GM18861 (cell line): ENCODE measurements around the gene CRTC3.

Experiments used
- ATAC-seq: cut with Tn5 transposase; IDR thresholded peaks from one replicate; pipeline ENCODE4 v1.9.1; 2021; ENCODE audit not compliant: unreplicated experiment

The CRTC3 gene

DNA sequence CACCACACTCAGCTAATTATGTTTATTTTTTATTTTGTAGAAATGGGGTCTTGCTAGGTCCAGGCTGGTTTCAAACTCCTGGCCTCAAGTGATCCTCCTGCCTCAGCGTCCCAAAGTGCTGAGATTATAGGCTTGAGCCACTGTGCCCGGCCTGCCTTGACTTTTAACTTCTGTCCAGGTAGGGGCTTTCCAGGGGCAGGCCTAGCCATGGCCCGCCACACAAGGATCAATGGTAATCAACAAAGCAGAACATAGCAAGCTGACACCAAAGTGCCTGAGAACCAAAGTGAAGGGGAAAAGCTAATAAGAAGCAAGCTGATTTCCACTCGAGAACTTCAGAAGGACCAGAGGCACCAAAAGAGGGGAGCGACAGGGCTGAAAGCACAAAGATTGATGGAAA is 9.4 kb upstream of the CRTC3 start:
- no peak for ATAC-seq

DNA sequence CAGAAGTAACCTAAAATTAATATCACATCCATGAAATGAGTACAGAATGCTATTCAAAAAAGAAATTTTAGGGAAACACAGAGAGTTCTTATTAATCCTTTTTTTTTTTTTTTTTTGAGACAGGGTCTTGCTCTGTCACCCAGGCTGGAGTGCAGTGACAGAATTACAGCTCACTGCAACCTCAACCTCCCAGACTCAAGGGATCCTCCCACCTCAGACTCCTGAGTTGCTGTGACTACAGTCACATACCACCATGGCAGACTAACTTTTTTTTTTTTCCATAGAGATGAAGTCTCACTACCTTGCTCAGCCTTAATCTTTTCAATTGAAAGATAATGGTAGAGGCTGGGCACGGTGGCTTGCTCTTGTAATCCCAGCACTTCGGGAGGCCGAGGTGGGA is 6.3 kb upstream of the CRTC3 start:
- ATAC-seq = no peak

DNA sequence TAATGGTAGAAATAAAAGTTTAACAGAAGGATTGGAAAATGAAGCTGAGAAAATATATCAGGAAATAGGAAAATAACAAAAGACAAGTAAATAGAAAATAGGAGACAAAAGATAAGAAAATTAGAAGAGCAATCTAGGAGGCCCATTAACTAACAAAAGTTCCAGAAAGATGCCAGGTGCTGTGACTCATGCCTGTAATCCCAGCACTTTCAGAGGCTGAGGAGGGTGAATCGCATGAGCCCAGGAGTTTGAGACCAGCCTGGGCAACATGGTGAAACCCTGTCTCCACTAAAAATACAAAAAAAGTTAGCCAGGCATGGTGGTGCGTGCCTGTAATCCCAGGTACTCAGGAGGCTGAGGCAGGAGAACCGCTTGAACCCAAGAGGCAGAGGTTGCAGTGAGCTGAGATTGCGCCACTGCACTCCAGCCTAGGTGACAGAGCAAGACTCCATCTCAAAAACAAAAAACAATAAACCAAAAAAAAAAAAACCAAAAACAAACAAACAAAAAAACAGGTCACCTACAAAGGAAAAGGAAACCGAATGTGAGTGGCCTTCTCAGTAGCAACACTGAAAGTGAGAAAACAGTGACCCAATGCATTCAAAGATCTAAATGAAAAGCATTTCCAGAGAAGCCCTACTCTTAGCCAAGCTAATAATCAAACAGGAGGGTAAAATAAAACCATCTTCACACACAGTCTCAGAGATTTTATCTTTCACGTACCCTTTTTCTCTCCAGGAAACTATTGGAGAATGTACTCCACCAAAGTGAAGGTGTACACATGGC is 5.5 kb upstream of the CRTC3 start:
- peak; percentile 61 for ATAC-seq

DNA sequence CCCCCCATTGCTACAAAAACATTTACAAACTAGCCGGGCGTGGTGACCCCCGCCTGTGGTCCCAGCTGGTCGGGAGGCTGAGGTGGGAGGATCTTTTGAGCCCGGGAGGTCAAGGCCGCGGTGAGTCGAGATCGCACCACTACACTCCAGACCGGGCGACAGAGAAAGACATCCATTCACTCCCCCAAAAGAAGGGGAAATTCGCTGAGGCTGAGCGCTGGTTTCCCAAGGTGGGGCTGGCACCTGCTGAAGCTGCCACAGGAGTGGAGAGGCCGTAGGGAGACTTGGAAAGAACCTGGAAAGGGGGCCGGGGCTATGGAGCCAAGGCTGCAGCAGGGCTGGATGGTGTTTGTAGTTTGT is 732 bp upstream of the CRTC3 start:
- ATAC-seq = no peak

DNA sequence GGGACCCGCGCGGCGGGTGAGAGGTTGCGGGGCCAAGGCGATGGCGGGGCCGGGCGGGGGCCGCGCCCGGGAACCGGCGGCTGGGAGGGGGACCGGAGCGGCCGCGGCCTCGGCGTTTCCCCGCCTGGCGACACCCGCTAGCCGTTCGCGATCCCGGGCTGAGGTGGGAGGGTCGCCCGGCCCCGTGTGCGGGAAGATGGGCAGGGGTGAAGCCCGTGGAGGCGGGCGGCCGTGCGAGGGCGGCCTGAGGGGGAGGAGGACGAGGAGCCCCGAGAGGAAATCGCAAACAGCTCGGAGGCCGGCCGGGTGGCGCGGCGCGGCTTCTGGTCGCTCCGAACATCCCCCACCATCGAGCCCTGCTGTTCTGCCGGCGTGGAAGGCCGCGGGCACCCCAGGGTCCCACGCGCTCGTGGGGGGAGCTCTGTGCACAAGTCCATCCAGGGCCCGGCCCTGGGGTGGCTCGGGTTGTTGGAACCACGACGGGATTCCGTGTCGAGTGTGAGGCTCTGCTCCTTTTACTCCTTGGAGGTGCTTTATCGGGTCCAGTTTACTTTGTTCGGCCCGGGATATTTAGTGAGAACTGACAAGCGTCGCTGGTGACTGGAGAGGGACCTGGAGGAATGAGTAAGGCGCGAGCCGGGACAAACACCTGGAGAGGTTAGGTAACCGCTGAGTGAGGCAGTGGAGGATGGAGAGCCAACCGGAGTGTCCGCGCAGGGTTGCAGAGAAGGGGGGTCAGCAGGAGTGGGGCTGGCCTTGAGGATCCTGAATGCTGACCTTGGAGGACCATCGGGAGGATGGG is 728 bp downstream of the CRTC3 start:
- ATAC-seq = peak; percentile 15

DNA sequence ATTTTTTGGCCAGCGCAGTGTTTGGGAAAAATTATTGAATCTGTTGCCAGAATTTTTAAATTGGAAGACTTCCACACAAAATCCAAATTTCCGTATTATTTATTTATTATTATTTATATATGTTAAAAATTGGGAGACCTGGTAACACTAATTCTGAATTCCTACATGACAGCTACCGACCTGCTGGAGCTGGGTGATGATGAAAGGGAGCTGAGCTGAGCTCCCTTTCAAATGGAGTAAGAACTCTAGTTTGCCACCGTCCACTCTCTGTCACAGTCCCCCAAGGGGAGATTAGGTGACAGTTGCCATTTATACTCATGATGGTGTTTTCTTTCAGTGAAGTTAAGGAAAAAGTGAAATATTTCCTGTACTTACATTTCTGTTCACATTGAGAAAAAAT is 1.4 kb downstream of the CRTC3 start:
- no peak for ATAC-seq

DNA sequence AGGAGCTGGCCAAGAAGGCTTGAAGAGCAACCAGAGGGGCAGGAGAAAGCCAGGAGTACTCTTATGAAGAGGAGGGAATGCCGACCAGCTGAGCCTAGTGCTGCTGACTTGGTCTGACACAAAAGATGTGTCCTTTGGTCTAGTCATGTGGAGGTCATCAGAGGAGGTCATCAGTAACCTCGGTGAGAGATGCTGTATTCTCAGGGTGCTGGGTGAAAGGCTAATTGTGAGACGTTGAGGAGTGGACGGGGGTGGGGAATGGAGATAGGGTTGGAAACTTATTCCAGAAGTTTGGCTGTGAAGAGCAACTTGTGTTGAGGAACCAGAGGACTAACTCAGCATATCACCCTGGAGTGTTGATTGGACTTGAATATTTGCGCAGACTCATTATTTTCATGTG is 5.5 kb downstream of the CRTC3 start:
- no peak for ATAC-seq

DNA sequence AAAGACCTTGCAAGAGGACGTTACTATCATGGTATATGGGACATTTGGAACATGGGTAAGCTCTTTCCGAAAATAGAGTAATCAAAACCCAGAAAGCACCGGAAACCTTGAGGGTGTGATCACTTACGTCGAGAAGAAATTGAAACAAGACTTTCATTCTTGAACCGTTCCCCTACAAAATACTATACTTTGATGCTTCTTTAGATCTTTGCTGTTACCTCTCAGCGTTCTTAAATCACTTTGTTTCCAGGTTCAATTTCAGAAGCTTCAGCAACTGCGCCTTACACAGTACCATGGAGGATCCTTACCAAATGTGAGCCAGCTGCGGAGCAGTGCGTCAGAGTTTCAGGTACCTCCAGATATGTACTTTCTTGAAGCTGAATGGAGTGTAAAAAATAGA is 10.1 kb downstream of the CRTC3 start:
- no peak for ATAC-seq

DNA sequence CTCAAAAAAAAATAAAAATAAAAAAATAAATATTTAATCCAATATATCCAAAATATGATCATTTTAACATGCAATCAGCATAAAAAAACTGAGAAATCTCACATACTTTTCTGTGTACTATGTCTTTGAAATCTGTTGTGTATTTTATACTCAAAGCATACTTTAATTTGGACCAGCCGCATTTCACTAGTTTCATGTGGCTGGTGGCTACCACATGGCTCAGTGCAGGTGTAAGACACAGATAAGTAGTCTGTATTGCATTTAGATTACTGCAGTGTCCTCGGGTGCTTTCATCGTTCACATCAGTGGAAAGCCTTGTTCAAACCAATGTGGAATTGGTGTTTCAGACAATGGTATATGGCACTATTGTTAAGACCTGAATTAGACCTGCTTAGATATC is 11.0 kb downstream of the CRTC3 start:
- ATAC-seq = no peak

DNA sequence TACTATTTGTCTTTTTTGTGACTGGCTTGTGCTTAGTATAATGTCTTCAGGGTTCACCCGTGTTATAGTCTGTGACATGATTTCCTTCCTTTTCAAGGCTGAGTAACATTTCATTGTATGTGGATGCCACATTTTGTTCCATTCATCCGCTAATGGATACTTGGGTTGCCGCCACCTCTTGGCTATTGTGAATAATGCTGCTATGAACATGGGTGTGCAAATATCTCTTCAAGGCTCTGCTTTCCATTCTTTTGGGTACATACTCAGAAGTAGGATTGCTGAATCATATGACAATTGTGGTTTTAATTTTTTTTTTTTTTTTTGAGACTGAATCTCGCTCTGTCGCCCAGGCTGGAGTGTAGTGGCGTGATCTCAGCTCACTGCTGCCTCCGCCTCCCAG is 15.4 kb downstream of the CRTC3 start:
- no peak for ATAC-seq

DNA sequence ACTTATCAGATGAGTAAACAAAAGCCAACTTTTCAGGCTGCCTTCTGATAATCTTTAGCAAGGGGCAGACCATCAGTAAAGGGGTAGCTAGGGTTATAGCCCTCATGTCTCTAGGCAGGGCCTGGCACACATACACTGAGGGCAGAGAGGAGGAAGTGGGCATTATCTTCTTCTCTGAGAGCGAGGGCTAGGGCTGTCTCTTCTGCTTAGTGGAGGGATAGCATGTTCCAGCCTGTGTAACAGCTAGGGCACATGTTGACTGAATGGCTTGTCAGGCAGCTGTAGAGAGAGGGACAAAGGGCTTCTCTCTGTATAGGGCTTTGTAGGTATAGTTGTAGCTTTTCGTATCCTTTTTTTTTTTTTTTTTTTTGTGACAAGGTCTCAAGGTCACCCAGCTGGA is 17.8 kb downstream of the CRTC3 start:
- ATAC-seq = no peak

DNA sequence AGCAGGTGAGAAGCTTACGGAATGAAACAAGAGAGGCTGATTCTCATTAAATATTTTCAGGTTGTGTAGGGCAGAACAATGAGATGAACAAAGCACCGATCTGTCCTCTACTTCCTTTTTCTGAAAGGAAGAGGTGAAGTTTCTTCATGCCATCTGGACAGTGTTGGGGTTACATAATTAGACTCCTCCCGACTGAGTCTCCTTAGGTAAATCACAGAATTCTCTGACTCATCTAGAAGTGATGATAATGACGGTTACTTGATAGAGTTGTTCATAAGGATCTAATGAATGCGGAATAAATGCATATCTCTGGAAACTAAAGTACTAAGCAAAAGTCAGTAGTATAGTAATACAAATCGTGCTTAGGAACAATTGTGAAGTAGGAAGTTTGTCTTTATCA is 21.2 kb downstream of the CRTC3 start:
- ATAC-seq = no peak

DNA sequence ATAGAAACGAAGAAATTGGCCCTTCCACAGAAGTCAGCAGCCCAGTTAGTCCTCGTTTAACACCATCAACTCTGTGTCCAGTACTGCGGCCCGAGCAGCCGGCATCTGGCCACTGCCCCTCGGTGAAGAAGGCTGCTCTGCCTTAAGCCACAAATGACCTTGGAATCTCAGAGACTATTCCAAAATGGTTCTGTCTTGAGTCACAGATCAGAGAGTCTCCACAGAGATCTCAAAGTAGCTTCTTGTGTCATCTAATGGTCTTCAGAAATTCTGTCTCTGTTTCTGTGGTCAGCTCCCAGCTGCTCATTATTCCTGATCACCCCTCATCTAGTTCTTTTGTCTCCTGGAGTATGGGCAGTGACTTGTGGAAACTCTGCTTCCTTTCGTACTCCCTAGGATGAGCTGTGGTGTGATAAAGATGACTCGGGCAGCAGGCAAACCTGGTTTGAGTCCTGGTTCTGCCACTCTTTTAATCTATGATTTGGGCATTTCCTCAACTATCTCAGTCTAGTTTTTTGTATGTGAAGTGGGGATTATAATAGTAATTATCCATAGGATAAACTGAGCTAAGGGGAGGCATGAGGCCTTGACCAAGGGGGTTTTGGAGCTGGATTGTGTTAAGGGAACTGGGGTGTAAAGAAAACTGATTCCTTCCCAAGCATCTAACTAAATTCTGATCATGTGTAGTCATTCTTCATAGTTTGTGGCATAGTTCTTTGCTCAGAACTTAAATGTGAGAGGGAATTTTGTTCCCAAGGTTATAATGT is 22.6 kb downstream of the CRTC3 start:
- no peak for ATAC-seq

DNA sequence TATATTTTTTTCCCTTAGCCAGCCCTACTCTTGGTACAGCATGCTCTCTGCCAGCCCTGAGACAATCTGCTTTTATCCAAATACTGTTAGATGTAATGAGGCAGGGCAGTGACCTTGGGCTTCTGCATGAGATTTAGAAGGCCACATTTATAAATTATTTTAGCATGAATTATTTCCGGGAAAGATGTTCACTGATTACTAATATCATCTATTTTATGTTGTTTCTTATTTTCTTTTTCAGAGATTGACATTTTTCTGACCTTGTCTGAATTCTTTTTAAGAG is 23.1 kb downstream of the CRTC3 start:
- no peak for ATAC-seq

DNA sequence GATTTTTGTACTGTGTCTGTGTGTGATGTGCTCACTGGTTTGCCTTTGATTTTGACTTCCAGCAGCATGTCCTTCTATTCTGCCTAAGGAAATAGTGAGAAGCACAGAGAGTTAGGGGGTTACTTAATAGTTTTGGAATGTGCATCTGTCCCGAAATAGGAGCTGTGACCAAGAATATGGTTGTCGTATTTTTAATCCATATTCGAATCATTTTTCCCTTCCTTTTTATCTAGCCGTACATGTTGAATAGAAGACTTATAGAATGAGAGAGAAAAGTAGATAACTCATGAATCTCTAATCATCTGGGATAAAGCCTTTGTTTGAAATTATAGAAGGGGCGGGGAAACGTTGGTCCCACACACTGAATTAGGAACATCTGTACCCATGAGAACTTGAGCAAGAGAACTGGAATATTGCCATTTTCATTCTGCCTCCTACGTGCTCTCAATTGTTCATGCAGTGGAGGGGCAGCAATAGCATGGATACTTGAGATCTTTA is 23.6 kb downstream of the CRTC3 start:
- ATAC-seq = no peak

DNA sequence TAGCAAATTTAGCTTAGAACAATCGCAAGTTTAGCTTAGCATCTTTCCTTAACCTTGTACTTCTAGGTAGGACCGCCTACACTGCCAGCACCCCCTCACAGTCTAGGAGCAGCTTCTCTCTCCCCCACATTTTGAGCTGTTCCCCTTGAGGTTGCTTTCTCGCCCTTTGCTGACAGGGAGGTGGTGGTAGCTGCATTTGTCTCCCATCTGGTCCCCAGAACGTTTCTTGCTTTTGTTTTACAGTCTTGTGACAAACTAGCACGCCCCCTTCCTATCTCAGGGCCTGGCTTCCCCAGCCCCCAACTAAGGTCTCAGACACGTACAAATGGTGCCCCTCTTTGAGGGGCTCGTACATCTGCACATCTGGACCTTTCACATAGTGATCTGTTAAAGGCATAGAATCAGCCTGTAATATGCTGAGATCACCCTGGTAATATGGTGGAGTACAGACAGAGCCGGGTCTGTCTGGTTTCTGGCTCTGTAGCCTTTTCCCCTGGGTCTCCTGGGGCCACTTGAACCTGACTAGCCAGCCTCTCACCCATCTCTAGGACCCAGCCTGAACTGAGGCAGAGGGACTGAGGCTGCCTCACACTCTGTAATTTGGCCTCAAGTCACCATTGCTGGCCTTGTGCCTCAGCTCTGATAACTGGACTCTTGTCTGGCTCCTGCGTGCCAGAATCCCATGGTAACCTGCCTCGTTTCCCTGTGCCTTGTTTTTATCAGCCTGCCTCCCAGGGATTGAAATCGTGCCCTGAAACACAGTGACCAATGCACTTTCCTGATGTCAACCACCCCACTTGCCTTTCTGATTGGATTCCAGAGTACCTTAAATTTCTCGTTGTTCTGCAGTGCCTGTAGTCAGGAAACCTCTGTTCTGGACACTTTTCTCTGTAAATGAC is 27.7 kb downstream of the CRTC3 start:
- ATAC-seq = no peak

DNA sequence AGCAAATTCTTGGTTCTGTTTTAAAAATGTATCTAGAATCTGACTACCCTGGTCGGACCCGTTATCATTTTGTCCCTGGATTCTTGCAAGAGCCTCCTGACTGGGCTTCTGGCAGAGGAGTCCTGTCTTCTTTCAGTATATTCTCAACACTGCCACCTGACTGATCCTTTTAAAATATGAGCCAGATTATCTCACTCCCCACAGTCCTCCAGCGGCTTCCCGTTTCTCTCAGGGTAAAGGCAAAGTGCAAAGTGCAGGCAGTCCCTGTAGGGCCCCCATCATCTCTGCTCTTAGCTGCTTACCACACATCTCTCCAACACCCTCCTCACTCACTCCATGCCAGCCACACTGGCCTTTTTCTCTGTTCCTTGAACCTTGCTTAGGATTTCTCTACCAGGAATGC is 28.4 kb downstream of the CRTC3 start:
- no peak for ATAC-seq

DNA sequence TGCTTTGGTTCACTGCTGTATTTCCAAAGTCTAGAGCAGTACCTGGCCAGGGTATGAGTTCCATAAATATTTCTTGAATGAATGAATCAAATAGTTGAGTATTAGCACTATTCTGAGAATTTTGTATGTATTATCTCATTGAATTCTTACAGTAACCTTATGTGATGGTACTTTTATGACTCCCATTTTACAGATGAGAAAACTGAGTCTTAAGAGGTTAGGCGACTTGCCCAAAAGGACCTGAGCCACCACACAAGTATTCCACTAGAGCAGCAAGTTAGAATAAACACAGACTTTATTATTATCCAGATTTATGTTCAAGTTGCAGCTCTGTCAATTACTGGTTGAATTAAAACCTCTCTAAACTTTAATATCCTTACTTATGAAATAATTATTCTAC is 29.4 kb downstream of the CRTC3 start:
- ATAC-seq = no peak

DNA sequence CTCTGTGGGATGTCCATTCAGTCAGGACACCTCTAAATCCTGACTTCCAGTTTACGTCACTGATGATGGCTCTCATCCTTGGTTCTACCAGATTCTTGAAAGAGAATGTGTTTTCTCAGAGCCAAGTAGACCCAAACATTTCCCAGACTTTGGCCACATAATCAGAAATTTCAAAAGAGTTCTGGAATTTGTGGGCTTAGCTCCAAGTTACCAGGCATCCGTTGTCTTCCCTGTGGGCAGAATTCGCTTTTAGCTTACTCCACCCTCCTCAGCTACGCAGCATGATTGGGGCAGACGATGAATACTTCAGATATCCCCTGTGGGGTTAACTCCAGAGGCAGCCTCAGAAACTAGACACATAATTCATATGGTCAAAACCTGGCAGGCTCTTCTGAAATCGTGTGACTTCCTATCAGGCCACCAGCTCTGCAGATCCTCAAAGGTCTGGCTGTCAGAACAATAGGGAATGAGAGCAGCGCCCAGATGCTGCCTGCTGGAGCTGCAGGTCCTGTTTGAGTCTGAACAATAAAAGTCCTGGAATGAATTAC is 30.6 kb downstream of the CRTC3 start:
- no peak for ATAC-seq

DNA sequence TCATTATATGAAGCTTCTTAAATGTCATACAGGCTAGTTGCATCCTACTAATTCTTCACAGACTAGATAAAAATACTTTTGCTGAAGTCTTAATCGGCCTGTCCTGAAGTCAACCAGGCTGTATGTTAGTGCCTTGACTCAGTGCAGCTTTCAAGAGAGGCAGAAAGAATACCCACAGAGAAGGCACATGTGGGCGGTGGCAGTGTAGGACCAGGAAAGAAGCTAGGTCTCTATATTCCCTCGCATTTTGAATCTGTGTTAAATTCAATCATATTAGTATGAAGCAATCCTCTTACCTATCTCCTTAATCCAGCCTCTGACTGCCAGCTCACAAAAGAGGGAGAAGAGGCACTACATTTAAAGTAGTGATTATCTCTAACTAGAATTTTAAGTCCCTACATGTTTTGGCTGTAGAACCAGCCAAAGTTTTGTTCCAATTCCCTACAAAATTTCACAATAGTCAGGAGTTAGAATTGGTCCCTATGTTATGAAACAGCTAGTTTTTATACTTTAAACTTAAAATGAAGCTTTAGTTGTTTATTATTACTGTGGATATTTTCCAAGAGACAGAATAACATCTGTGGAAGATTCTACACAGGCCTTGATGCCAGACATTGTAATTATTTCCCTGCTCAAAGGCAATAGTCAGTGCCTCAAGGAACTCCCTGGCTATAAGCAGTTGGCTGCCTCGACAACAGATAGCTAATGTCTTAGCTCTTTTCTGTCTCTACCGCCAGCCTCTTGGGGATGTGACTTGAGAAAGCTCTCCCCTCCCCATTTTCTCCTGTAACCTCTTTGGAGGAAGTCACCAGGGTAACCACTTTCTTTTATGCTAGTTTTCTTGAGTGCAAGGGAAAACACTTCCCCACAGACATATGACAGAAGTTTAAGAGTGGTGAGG is 31.9 kb downstream of the CRTC3 start:
- no peak for ATAC-seq
